SH-SY5Y (cell line): Measurements from ENCODE around the gene PUM1.

ENCODE experiments used
- GATA2 ChIP-seq: IDR thresholded peaks from 2 replicates; pipeline ENCODE4 v1.6.1; 2011; ENCODE audit warnings: mild to moderate bottlenecking, low read depth, low read length
- GATA3 ChIP-seq: IDR thresholded peaks from 2 replicates; pipeline ENCODE4 v1.6.1; 2011; ENCODE audit warnings: low read depth, mild to moderate bottlenecking, low read length, moderate library complexity

- TF ChIP-seq GATA3: no peak
- TF ChIP-seq GATA2: no peak
These were observed 61.8 kb downstream of the PUM1 start for GRCh38 chr1:31003613-31004230.
